T-helper 2 cell (primary cell): ENCODE results near the gene APOA1.
"Not testable (repeated sequence)": the region's sequence is repeated elsewhere in the genome, so short reads cannot be mapped to it uniquely, and the experiment has no call there.

Experiments
- DNase-seq, 5 experiments: peaks; one replicate each; pipeline versions ENCODE4 v3.0.0 to v3.0.0-alpha.2; 2012 to 2022

Gene APOA1

DNA sequence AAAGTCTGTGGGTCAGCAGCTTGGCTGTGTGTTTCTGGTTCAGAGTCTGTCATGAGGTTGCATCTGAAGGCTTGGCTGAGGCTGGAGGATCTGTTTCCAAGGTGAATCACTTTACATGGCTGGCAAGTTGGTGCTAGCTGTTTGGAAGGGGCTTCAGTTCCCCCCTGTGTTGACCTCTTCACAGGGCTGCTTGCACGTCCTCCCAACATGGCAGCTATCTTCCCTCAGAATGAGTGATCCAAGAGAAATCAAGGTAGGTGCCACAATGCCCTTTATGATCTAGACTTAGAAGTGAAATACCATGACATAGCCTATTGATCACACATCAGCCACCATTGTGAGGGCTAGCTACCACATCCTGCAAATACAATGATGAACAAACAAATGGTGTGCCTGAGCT, 24.3 kb downstream of the APOA1 start:
- no peak for DNase-seq

DNA sequence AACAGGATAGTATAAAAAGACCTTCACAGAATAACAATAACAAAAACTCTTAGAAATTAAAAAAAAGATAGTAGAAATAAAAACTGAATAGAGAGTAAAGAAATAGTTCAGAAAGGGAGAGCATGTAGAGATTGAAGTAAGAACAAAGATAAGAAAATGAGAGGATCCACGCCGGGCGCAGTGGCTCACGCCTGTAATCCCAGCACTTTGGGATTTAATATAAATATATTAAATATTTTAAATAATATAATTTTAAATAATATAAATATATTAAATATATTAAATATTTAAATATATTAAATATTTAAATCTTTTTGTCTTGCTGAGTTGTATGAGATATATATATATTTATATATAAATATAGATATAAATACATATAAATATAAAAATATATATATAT, 25.3 kb downstream of the APOA1 start:
- DNase-seq, result no peak

- DNase-seq, result no peak
Observed at GRCh38 chr11:116811194-116811593, 26.2 kb downstream of the APOA1 start.

DNA sequence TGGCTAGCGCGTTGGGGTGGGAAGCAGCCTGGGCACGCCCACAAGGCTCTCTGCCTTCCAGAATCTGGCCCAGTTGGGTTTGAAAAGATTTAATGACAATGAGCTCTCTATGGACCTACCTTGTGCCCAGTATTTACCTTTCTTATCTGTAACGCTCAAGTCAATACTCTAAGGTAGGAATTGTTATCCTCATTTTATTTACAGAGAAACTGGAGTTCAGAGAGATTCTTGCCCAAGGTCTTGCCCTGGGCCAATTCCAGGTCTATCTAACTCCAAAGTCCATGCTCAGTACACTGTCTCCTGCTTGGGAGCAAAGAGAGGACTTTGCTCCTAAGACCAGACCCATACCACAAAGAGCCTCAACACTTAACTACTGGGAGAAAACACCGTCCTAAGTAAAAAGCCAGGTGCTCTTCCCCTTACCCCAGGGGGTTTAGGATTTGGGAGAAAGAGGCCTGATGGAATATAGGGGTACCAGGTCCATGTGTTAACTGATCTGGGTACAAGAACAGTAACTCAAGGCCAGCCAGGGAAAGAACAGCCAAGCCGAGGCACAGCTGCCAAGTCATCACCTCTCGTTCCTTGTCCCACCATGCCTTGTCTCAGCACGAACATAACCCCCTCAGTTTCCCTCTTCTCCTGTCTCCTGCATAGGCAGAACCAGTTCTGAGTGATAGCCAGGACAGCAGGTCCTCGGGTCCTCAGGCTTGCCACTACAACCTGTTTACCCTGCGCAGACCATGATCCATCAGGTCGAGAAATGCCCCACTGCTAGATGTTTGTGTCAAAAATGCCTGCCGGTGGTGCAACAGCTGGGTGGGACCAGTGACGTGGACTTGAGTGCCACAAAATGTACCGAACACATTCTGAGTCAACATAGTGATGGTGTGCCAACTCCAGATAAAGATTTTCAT, 28.9 kb downstream of the APOA1 start:
- no peak for DNase-seq

DNA sequence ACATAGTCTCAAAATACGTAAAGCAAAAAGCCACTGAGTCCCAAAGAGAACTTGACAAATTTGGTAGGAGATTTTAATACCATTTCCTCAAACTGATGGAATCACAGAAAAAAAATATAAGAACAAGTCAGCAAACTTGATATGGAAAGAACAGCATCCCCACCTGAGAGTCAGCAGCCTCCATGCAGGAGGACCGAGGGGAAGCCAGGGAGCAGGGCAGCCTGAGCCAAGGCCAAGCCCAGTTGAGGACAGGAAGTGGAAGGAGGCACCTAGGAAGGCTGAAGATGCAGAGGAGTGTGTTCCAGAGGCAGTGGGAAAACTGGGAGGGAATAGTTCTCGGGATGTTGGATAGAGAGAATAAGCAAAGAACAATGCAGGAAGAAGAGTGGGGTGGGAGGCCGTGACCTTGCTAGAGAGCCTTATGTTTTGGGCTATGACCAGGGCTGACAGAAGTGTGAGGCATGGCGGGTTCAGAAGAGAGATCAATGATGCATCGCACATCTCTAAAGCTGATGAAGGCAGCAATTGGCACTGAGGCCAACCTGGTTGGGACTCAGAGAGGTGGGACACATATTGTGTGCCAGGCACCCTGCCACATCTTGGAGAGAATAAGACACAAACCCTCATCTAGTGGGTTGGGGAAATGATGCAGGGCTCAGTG, 29.7 kb downstream of the APOA1 start:
- no peak for DNase-seq

GRCh38 chr11:116804001-116804400, 33.4 kb downstream of the APOA1 start:
- no peak for DNase-seq

DNA sequence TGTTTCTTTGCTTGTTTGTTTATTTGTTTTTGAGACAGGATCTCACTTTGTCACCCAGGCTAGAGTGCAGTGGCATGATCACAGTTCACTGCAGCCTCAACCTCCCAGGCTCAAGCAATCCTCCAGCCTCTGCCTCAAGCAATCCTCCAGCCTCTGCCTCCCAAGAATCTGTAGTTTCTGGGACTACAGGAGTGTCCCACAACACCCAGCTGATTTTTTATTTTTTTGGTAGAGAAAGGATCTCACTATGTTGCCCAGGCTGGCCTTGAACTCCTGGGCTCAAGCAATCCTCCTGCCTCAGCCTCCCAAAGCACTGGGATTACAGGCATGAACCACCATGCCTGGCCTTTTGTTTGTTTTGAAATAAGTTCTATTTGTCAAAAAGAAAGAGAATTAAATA, 35.8 kb downstream of the APOA1 start:
- DNase-seq, result not testable (repeated sequence)

- no peak for DNase-seq
Observed at GRCh38 chr11:116800610-116801009, 36.8 kb downstream of the APOA1 start.

- DNase-seq, result no peak
Observed at GRCh38 chr11:116798368-116798767, 39.1 kb downstream of the APOA1 start.

GRCh38 chr11:116797816-116798215, 39.6 kb downstream of the APOA1 start:
- DNase-seq, result no peak

GRCh38 chr11:116796548-116796947, 40.9 kb downstream of the APOA1 start:
- no peak for DNase-seq

DNA sequence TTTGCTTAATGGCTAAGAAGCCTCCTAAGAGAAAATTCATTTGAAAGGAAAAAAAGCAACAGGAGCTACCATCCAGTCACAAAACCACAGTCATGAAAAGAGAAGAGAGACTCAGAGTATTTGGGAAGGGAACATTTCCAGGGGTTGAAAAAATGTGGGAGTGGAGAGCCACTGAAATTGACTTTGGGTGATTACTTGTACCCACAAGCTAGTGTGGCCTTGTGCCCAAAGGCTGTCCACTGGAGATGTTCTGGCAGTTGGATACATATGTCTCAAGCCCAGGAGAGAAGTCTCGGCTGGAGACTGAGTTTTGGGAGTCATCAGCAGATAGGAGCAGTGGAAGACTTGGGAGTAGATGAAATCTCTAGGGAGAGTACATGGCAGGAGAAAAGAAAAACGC, 42.6 kb downstream of the APOA1 start:
- DNase-seq, result no peak

DNA sequence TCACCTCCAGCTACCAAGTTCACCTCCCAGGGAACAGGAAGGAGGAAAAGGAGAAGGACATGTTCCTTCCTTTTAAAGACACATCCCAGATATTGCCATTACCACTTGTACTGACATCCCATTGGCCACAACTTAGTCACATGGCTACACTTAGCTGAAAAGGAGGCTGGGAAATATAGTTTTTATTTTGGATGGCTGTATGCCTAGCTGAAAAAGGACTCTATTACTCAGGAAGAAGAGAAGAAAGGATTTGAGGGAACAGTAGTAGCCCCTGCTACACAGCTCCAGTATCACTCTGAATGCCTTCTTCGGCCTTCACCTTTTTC, 43.7 kb downstream of the APOA1 start:
- no peak for DNase-seq

GRCh38 chr11:116792869-116793771, 44.3 kb downstream of the APOA1 start:
- DNase-seq, result no peak

GRCh38 chr11:116792144-116792868, 45.1 kb downstream of the APOA1 start:
- no peak for DNase-seq

DNA sequence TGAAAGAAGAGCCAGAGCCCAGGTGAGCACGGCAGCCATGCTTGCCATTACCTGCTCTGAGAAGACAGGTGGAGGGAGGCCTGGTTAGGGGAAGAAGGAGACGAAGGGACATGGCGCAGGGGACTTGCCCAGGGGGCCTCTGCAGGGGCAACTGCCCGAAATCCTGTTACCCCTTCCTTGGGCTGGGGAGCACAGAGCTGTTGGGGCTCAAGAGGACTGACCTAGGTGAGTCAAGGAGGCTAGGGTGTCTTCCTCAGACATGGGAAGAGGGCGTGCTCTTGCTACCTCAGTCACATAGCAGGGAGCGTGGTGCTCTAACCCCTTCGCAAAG, 45.6 kb downstream of the APOA1 start, which contains the start of gene APOA5:
APOA5 (minus strand) TSS at position 67 of the 331 bp plus-strand sequence; CDS start at position 48, 19 bp downstream.
- DNase-seq, result no peak

- peak; percentile 57 to 68 (median 65) for DNase-seq
Observed at GRCh38 chr11:116791002-116791812, 46.2 kb downstream of the APOA1 start.

DNA sequence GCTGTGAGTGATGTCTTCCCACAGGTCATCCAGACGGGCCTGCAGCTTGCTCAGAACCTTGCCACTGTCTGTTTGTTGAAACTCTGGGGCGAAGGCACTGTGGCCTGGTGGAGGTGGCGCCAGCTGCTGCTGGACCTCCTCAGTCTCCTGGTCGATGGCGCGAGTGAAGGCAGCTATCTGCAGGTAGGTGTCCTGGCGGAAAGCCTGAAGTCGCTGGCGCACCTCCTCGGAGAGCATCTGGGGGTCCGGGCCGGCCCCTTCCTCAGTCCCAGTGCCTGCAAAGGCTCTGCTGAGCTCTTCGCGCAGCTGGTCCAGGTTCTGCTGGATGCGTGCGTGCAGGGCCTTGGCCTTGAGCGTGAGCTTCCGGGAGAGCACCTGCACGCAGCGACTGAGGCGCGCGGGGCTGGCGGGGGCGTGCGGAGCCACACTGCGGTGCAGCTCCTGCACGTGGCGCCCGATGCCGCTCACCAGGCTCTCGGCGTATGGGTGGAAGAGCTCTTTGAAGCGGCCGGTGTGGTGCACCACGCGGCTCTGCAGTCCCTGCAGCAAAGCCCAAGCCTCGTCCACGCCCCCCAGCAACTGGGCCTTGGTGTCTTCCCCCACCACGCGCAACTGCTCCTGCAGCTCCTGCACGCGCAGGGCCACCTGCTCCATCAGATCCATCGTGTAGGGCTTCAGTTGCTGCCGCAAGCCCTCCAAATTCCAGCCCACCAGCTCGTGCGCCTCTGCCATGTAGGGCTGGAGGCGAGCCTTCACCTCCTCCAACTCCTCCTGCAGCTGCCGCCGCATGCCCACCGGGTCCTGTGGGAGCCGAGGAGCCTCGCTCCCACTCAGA, 47.0 kb downstream of the APOA1 start:
- DNase-seq, result no peak

GRCh38 chr11:116788975-116789374, 48.4 kb downstream of the APOA1 start:
- DNase-seq, result no peak

- no peak for DNase-seq
Observed at GRCh38 chr11:116788534-116788933, 48.9 kb downstream of the APOA1 start.
